ENCODE data around the gene VSTM2L.

DNA sequence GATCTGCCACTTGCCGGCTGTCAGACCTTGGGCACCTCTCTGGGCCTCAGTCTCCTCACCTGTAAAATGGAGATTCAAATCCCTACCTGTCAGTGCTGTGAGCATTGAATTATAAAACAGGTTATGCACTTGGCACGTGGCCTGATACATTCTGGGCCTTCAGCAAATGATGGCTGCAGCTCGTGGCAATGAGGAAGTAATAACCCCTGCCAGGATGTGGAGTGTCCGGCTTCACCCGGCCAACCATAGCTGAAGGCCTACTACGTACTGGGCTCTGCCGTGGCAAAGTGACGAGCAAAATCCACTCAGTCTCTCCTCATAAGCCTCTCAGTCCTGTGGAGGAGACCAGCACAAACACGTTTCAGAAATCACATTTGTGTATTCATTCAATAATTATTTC lies 10.9 kb upstream of the VSTM2L start:
- TF ChIP-seq CTCF (IDR thresholded peaks at IDR 0.05) (no peak), POLR2A (IDR thresholded peaks at IDR 0.05) (no peak)
